HEK293T (cell line): ENCODE data around the gene KIAA1614.

Experiments
- ARNT ChIP-seq: fragments of 450-650 bp; IDR thresholded peaks from 2 replicates; pipeline ENCODE4 v1.6.1; 2017; ENCODE audit warnings: mild to moderate bottlenecking
- BHLHE40 ChIP-seq: fragments of 450-650 bp; IDR thresholded peaks from 2 replicates; pipeline ENCODE4 v1.6.1; 2016; ENCODE audit warnings: mild to moderate bottlenecking, moderate library complexity, borderline replicate concordance
- CTBP1 ChIP-seq: fragments of 450-650 bp; IDR thresholded peaks from 2 replicates; pipeline ENCODE4 v1.6.1; 2016; ENCODE audit warnings: borderline replicate concordance
- ELF4 ChIP-seq: fragments of 450-650 bp; IDR thresholded peaks from 2 replicates; pipeline ENCODE4 v1.6.1; 2017; ENCODE audit warnings: antibody characterized with exemption
- FOXA1 ChIP-seq: fragments of 450-650 bp; IDR thresholded peaks from 2 replicates; pipeline ENCODE4 v1.6.1; 2016; ENCODE audit warnings: mild to moderate bottlenecking
- FOXK2 ChIP-seq: fragments of 450-650 bp; IDR thresholded peaks from 2 replicates; pipeline ENCODE4 v1.6.1; 2016; ENCODE audit warnings: mild to moderate bottlenecking
- FOXM1 ChIP-seq: fragments of 450-650 bp; IDR thresholded peaks from 2 replicates; pipeline ENCODE4 v1.6.1; 2017; ENCODE audit warnings: mild to moderate bottlenecking, borderline replicate concordance
- HDGF ChIP-seq: fragments of 450-650 bp; IDR thresholded peaks from 2 replicates; pipeline ENCODE4 v1.6.1; 2017; ENCODE audit warnings: antibody characterized with exemption, borderline replicate concordance
- LEF1 ChIP-seq: fragments of 450-650 bp; IDR thresholded peaks from 2 replicates; pipeline ENCODE4 v1.6.1; 2017; ENCODE audit warnings: mild to moderate bottlenecking, borderline replicate concordance
- NFRKB ChIP-seq: fragments of 450-650 bp; IDR thresholded peaks from 2 replicates; pipeline ENCODE4 v1.6.1; 2016; ENCODE audit warnings: mild to moderate bottlenecking, moderate library complexity
- SP1 ChIP-seq: fragments of 450-650 bp; IDR thresholded peaks from 2 replicates; pipeline ENCODE4 v1.6.1; 2017
- SUZ12 ChIP-seq: fragments of 450-650 bp; IDR thresholded peaks from 2 replicates; pipeline ENCODE4 v1.6.1; 2016; ENCODE audit warnings: mild to moderate bottlenecking
- TARDBP ChIP-seq: fragments of 450-650 bp; IDR thresholded peaks from 2 replicates; pipeline ENCODE4 v1.6.1; 2016
- ZNF384 ChIP-seq: fragments of 450-650 bp; IDR thresholded peaks from 2 replicates; pipeline ENCODE4 v1.6.1; 2016

DNA sequence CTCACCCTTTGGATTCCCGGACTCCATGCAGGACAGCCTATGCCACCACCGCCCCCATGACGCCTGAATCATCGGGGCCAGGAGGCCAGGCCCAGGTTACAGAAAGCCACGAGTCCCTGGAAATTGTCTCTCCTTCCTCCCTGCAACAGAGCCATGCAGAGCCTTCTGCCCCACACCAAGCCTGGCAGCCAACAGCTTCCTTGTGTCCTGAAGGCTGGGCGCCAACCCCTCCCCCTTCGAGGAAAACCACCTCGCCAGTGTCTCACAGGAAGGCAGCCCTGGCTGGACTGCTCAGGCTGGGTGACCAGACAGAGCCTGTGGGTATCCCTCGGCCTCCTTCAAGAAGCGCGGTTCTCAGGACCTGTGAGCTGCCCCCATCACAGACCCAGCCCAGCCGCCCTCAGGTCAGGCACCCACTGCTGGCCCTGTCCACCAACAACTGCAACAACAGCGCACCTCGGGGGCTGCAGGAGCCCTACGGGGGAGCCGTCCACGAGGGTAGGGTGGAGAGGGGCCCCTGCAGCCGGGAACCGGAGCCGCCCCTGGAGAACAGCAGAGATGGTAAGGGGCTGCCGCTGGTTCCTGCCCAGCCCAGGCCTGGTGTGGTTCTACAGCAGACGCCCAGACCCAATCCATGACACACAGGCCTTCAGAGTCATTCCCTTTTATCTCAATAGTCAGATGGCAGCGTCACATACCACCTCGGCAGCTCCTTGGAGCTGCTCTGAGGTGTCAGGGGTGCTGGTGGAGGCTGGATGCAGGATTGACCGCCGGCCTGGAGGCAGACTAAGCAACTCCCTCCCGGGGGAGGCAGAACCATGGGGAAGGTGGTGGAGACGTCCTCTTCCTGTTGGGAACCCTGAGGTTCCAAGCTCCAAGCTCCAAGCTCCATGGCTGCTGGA lies 23.7 kb downstream of the KIAA1614 start:
- TF ChIP-seq TARDBP (no peak), FOXK2 (no peak), ARNT (no peak), FOXM1 (no peak), ZNF384 (no peak), BHLHE40 (no peak), SP1 (no peak), ELF4 (no peak), FOXA1 (no peak), LEF1 (no peak), CTBP1 (no peak), SUZ12 (no peak), NFRKB (no peak), HDGF (no peak)
